Stimulated activated CD8-positive, alpha-beta memory T cell treated with anti-CD3 and anti-CD28 coated beads, Interleukin-15, amount 100 ng/mL, for 1 hour (primary cell): ENCODE data around the gene PROX2.

Experiments
- DNase-seq: peaks from one replicate; pipeline ENCODE4 v3.0.0-alpha.2; 2020; ENCODE audit warnings: low read depth

The PROX2 gene, protein sequence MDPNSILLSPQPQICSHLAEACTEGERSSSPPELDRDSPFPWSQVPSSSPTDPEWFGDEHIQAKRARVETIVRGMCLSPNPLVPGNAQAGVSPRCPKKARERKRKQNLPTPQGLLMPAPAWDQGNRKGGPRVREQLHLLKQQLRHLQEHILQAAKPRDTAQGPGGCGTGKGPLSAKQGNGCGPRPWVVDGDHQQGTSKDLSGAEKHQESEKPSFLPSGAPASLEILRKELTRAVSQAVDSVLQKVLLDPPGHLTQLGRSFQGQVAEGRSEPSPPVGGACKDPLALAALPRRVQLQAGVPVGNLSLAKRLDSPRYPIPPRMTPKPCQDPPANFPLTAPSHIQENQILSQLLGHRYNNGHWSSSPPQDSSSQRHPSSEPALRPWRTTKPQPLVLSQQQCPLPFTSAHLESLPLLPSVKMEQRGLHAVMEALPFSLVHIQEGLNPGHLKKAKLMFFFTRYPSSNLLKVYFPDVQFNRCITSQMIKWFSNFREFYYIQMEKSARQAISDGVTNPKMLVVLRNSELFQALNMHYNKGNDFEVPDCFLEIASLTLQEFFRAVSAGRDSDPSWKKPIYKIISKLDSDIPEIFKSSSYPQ

DNA sequence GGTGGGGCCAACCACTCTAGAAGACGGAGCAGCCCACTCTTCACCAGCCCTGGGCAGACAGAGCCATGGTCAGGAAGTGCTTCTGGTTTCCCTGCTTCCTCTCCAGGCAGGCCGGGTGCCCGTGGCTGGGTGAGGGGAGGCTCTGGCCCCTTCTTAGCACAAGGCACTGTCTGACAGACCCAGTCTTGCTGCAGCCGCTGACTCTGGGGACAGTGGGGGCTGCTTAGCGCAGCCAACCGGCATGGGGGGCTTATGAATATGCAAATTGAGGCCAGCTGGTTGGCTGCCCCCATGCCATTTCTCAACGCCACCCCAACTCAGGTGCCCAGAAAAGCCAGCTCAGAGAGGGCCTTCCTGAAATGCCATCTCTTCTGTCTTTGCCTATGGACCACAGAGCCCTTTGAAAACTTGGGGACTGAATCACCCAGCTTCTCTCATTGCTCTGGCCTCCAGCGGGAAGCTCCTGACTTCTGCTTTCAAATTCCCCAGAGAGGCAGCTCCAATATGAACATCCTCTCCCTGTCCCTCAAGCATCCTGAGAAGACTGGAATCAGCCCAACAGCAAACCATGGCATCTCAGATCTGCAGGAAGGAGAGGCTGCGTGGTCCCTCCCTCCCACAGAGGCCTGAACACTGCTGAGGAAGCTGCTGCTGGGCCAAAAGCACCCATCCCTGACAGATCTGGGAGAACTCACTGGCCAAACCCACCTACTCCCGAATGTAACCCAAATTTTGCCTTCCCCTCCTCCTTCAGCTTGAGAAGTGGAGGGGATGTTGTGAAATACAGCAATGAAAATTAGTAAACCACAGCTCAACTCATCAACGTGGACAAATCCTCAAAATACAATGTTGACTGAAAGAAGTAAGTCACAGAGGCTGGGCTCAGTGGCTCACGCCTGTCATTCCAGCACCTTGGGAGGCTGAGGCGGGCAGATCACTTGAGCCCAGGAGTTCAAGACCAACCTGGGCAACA lies at the start of gene PROX2:
Gene PROX2, minus strand, starts transcription at position 205 of the 973 bp plus-strand sequence. CDS start 12,311 bp downstream, outside the sequence.
- no peak for DNase-seq

DNA sequence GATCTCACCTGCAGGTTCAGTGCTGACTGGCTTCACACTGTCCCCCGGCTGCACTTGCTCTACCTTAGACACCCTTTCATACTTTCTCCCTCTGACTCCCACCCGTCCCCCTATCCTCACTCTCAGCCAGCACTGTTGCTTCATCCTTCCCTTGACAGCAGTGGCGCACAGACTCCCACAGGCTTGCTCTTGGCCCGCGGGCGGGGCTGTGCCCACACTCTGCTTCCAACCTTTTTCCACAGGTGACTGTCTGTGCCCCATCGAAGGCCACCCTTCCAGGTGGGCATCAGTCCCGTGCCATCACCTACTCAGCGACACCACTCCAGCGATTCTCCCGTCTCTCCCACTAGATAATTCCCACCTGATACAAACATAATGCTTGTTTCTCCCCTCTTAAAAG lies 48.1 kb upstream of the PROX2 start:
- no peak for DNase-seq

DNA sequence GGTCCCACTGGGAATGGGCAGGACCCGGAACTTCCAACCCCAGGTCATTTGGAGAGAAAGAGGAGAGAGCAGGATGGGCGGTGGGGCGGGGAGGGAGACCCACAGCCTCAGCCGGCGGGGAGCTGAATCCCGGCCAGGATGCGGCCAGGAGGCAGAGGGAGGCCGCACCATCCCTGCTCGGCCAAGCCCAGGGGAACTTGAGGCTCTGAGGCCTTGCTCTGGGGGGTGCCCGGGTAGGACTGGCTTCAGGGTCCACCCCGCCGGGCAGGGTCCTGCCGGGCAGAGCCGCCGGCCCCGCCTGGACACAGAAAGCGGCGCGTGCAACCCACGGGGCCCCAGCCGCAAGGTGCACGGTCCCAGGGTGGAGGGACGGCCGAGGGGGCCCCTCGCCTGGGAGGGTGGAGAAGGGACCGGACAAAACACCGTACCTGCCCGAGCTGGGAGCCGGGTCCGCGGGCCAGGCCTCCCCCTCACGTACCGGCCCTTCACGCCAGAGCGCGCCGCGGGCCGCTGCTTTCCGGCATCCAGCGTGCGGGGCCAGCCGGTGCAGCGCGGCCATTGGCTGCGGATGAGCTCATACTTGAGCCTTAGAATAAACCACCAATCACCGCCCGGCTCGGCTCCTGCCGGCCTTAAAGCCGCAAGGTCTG lies 46.9 kb upstream of the PROX2 start, which contains the start of gene RPS6KL1:
Gene RPS6KL1, minus strand, starts transcription at position 509 of the 650 bp plus-strand sequence. CDS start 1,719 bp downstream, outside the sequence.
- DNase-seq = peak; percentile 31

DNA sequence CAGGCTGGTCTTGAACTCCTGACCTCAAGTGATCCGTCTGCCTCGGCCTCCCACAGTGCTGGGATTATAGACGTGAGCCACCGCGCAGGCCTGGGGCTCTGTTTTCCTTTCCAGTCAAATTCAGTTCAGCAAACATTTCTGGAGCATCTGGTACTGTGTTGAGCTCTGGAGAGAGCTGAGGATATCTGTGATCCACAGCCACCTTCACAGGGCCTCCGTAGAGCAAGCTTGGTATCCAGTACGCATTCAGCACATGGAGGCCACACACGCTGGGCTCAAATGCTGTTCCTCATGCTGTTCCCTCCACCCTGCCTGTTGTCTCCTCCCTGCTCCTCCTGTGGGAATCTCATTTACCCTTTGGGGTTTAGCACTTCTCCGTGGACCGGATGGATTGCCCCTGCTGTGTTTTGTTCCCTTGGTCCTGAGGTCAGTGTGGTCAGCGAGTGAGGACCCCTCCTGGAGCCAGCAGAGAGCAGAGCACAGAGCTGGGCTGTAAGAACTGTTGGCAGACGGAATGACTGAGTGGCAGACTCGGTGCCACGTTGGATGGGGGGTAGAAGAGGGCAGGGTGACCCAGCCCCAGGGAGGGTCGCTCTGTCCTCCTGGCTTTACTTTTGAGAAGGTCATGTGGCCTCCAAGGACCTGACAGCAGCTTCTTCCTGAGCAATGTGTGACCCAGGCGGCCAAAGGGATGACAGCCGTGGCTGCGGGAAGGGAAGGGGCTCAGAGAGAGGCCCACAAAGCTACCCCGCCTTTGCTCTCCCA lies 46.2 kb upstream of the PROX2 start:
- DNase-seq = no peak

DNA sequence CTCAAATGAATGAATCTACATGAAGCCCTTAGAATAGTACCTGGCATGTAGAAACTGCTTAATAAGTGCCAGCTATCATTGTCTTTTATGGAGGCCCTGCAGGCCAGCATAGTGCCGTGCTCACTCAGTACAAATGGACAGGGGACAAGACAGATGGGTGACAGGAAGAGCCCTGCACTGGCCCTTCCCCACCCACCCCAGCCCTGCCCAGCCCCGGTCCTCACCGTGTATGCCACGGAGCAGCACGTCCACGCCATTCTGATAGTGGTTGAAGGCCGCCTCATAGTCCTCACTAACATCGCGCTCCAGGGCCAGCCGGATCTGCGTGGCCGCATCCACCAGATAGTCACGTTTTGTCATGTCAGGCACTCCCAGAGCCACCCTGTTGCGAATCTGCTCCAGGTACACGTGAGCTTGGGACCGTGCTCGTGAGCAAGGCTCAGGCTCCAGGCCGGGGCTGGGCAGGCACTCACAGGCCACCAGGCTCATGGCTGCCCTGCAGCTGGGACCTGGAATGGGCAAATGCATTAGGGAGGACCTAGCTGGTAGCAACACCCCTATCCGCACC lies 45.2 kb upstream of the PROX2 start:
- DNase-seq = no peak

DNA sequence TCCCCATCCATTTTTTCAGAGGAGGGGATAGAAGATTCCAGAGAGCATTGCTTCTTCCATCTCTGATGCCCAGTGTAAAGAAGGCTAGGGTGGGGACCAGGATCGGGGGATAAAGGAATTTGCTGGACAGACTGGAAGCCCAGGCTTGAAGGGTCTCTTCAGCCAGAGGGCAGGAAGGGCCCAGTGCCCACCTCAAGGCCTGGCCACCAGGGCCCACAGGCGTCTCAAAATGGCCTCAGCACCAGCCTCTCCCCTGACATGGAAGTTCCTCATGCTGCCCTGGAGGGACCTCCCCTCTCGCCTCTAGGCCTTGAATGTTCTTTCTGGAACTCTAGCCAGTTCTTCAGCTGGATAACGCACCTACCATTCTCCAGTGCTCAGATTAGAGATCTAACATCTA lies 44.3 kb upstream of the PROX2 start:
- no peak for DNase-seq

DNA sequence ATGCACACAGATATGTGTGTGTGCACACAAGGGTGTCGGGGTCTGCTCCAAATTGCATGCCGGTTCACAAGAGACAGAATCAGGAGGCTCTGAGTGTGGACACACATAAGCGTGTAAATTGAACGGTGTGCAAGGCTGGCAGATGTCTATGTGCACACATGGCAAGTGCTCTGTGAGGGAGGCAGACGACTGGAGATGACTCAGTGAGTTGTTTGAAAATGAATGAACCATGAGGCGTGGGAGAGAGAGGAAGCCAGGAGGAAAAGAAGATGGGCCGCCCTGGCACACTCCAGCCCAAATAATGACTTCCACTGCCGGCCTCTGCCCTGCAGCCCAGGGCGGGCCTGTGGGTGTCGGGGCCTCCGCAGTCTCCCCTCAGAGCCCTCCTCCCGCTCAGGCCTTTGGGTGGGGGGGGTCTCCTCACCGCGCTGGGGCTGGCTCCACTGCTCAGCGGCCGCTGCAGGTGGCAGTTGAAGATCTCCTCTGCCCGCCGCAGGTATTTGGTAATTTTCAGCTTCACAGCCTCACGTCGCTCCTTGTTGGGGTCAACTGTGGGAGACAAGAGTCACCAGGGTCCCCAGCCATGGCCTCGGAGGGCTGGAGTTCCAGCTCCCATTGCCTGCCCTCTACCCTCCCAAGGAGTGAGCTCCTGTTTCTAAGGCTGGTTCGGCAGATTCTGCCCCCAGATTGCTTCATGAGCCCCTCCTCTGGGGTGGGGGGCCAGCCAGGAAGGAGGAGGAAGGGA lies 43.6 kb upstream of the PROX2 start:
- no peak for DNase-seq

DNA sequence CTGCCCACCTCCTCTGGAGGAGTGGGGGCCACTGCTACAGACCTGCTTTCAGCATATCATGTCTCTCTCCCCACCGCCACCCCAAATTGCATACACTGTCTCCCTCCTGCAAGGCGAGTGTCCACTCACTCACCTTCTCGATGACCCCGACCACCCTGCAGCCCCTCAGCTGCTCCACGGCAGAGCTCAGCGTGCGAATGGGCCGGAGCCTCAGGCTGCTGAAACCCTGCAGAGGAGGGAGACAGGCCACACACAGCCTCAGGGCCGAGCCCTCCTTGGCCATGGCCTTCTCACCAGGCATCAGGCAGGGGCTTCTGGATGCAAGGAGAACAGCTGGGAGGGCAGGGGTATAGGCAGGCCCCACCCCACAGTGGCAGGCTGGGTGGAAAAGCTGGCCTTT lies 42.4 kb upstream of the PROX2 start:
- no peak for DNase-seq

DNA sequence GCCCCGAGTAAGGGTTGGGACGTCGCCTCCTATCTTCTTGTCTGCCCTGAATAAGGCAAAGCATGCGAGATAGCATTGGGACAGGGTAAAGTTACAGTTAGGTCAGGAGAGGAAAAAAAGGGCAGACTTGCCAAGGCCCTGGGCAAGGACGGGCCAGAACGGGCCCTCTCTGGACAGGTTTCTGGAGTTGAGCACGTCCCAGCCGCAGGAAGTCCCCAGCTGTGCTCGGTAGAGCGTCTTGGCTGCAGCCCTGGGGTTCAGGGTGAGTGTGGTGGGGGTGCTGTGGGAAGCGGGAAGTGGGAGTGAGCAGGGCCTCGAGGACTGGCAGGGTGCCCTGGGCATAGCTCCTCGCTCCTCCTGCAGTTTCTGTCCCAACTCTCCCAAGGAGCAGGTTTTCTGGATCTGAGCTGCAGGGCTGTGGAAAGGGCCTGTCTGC lies 41.7 kb upstream of the PROX2 start:
- no peak for DNase-seq

DNA sequence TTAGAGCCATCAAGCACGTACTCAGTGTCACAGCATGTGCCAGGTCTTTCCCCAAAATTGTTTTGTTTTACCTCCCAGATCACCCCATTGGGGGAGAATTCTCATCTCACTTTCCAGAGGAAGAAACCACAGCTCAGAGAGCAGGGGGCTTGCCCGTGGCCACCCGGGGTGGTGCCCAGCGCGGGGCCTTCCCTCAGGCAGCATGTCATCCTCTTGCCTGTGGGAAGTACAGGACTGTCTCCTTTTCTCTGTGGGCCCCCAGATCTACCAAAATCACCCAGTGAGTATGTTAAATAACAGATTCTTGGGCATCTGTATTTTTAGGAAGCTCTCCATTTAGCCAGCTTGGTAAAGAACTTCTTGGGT lies 41.2 kb upstream of the PROX2 start:
- no peak for DNase-seq

DNA sequence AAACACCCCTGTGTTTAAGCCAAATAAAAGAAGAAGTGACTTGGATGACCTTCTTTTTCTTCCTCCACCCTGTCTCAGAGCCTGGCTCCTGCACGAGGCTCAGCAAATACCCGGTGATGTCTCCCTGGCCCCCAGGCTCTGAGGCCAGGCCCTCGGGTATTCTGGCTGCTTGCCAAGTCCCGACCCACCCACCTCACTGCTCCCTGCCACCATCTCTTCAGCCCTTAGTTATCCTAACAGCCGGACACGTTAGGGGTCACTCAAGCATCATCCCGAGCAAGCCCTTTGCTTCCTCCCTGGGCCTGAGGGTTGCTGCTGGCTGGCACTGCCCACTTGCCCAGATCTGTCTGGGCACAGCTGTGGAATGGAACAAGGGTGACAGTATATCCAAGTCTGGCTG lies 39.9 kb upstream of the PROX2 start:
- DNase-seq = no peak

DNA sequence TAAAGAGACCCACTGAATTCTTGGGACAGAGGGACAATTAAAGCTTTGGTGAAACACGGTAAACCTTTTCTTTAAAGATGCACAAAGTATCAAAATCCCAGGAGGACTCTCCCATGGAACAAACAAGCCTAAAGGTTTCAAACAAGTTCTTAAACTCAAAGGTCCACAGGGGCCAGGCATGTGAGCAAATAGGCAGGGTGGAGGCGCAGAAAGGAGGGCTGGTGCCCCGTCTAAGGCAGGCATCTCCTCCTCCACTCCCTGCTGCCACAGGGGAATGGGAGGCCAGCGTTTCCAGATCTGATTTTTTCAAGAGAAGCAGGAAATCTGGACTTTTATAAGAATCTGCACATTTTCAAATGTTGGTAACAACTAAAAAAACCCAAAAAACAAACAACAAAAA lies 39.5 kb upstream of the PROX2 start:
- no peak for DNase-seq

DNA sequence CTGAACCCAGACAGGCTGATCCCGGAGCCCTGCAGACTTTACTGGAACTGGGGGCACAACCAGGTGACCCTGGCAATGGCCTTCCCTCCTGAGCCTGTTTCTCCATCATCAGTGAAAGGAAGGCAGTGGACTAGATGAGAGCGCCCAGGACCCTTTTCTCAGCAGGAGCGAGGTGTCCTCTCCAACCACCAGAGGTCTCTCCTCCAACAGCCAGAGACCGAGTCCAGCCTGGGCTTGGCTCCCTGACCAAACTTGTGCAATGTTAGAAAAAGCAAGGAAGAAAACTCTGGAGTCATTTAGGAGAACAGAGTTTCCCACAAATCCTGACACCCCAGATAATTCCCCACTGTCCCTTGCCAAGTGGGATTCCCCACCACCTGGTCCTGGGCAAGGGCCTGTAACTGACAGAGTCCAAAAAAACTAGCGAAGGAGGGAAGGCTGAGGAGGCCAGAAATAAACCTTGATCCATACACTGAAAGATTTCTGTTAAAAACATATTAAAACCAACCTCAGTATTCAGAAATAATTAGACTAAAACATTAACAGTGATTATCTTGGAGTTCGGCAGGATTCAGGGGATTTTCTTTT lies 38.1 kb upstream of the PROX2 start:
- DNase-seq = no peak

DNA sequence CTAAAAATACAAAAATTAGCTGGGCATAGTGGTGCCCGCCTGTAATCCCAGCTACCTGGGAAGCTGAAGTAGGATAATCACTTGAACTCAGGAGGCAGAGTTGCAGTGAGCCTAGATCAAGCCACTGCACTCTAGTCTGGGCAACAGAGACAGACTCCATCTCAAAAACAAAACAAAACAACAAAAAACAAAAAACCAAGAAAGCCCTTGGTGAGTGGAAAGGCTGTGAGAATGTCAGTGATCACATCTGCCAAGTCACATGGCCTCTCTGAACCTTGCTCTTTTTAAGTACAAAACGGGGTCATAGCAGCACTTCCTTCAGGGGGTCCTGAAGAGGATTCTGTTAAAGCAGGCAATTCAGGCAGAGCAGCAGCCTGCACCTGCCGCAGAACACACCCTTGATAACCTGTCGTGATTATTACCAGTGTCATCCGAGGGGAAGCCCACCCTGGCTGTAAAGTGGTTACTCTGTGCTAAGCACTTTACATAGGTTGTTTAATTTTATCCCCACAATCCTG lies 37.5 kb upstream of the PROX2 start:
- DNase-seq = no peak

DNA sequence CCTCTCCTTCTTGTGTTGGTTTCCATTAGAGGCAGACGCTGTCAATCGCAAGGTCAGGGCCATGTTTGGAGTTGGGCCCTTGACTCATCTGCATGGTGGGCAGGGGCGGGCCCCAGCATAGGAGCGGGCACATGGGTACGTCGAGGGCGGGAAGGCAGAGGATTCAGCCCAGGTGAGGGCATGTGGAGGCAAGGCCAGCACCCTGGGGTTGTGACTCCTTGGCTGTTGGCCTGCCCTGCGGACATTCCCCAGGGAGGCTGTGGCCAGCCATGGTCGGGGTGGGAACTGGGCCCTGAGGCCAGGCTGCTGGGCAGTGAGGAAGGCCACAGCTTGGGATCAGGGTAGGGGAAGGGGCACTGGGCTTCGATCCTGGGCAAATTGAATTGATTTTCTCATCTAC lies 36.9 kb upstream of the PROX2 start:
- no peak for DNase-seq

DNA sequence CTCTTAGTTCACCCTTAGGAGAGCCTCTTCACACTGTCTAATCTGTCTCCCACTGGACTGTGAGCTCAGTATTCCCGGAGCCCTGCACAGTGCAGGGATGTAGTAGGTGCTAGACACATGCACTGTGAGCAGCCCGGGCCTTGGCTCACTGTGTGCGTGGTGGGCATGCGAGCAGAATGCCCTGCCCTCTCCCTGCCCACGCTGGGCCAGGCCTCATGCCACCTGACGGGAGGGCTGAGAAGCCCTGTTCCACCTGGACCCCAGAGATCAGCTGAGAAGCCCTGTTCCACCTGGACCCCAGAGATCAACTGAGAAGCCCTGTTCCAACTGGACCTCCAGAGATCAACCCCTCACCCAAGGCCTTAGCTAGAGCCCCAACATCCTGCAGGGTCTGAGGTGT lies 36.2 kb upstream of the PROX2 start:
- DNase-seq = no peak

DNA sequence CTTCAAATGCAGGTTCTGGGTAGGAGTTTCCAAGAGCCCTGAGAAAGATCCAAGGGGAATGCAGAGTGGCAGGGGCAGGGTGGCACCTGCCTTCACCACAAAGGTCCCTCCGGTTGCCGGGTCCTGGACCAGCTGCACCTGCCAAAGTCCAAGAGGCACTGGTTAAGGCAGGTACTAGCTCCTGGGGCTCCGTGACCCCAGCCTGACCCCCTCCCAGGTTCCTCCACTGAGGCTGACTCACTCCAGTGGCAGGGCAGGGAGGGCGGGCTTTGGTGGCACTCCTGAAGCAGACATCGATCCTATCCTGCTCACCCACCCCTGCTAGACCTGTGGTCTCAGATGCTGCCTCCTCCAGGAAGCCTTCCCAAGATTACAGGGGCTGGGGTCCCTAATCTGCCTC lies 35.8 kb upstream of the PROX2 start:
- no peak for DNase-seq

DNA sequence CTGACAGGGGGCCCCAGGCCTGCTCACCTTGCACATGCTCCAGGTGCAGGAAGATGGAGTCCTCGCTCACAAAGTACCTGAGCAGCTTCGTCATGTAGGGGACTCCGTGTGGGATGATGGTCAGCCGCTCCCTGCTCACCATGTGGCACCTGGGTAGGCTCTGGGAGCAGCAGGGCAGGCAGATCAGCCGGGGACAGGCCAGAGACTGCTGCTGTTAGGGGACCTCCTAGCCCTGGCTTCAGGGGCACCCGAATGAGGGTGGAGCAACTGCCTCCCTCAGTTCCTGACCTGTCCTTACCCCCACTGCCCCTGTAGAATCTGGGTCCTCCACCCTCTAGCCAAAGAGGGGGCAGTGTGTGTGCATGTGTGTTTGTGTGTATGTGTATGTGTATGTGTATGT lies 35.3 kb upstream of the PROX2 start:
- DNase-seq = no peak

DNA sequence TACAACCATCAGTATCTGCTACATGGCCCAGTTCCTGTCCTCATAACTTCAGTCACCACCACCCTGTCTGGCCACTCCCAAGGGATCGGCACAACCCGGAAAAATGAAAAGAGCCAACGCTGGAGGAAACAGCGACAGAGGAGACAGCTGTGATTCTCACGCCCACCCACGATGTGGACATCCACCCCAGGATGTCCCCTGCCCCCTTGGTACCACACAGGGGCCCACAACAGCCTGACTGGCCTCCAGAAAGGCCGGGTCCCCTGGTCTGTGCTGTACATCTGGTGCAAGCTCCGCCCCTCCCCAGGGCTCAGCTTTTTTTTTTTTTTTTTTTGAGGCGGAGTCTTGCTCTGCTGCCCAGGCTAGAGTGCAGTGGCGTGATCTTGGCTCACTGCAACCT lies 34.6 kb upstream of the PROX2 start:
- no peak for DNase-seq

DNA sequence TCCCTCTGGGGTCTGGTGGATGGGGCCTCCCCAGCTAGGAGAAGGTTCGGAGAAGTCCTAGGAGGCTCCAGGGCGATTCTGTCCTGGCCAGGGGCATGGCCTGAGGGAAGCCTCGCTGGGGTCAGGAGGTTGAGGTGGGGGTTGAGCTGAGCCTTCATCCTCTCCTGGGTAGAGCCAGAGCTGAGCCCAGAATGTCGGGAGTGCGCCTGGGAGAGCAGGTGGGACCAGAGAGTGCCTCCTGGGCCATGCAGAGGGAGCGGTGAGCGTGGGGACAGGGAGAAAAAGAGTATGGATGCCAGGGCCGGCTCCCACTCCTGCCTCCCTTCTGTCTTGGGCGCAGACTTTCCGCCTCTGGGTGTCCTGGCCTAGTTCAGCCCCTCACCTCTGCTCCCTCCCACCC lies 34.0 kb upstream of the PROX2 start:
- DNase-seq = no peak
